ENCODE data around the gene BCDIN3D. TPM values are rescaled to one million over a fixed set of nuclear protein-coding genes. Genes with fewer than 3 reads are reported as not detected.

The BCDIN3D gene
- total and polyA plus RNA-seq, 10 of the 15 experiments (the other 5 are each of a cell fraction or from before 2014, with no cell fraction given): 3.7 to 7.2 (median 6.4) TPM

DNA sequence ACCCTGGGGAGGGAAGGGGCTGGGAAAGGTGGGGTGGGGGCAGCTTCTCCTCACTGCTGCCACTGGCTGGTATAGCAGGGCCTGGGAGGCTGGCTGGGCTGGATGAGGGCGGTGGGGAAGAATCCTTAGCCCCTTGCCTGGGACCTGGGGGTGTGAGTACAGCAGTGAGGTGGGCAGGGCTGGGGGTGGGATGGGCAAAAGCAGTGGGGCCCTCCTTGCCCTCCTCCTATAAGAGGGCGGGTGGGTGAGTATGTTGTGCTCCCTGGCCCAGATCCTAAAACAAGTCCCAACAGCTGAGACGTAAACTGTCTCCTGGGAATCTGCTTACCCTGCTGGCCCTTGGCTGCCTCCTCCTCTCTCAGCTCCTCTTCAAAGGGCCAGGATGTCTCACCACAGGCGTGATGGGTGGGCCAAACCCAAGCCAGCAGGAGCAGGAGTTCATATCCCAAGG, 16.9 kb downstream of the BCDIN3D start:
- no peak overlapping the region for H3K9ac ChIP-seq (ENCODE audit: control insufficient read depth, insufficient read depth, low read length)
- WGBS (ENCODE audit: insufficient coverage, insufficient replicate concordance, low lambda C conversion rate, missing lambda C conversion rate): 47% methylated on average over 4 of the region's 4 CpGs
- TF ChIP-seq MEF2A (IDR thresholded peaks at IDR 0.05; ENCODE audit: insufficient read depth, low read depth, low read length) (no peak), ZNF622 (IDR thresholded peaks at IDR 0.05) (no peak), CBX5 (IDR thresholded peaks at IDR 0.05; ENCODE audit: low read depth) (no peak), ZNF217 (IDR thresholded peaks at IDR 0.05) (no peak), SMAD5 (IDR thresholded peaks at IDR 0.05; ENCODE audit: low read depth) (no peak), SREBF2 (IDR thresholded peaks at IDR 0.05; ENCODE audit: low read length) (no peak), LARP7 (IDR thresholded peaks at IDR 0.05) (no peak), CBX3 (IDR thresholded peaks at IDR 0.05; ENCODE audit: borderline replicate concordance, low read depth) (no peak), CHD4 (IDR thresholded peaks at IDR 0.05) (no peak), JUND (IDR thresholded peaks at IDR 0.05; ENCODE audit: low read depth, low read length) (no peak), GATAD2B (conservative IDR thresholded peaks at IDR 0.05; ENCODE audit: low read depth) (no peak), NFYA (IDR thresholded peaks at IDR 0.05; ENCODE audit: borderline replicate concordance, low read depth, low read length) (no peak)
- TF ChIP-seq, protein P1, sequence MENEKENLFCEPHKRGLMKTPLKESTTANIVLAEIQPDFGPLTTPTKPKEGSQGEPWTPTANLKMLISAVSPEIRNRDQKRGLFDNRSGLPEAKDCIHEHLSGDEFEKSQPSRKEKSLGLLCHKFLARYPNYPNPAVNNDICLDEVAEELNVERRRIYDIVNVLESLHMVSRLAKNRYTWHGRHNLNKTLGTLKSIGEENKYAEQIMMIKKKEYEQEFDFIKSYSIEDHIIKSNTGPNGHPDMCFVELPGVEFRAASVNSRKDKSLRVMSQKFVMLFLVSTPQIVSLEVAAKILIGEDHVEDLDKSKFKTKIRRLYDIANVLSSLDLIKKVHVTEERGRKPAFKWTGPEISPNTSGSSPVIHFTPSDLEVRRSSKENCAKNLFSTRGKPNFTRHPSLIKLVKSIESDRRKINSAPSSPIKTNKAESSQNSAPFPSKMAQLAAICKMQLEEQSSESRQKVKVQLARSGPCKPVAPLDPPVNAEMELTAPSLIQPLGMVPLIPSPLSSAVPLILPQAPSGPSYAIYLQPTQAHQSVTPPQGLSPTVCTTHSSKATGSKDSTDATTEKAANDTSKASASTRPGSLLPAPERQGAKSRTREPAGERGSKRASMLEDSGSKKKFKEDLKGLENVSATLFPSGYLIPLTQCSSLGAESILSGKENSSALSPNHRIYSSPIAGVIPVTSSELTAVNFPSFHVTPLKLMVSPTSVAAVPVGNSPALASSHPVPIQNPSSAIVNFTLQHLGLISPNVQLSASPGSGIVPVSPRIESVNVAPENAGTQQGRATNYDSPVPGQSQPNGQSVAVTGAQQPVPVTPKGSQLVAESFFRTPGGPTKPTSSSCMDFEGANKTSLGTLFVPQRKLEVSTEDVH (IDR thresholded peaks at IDR 0.05; ENCODE audit: low read depth, partially characterized antibody): no peak
- TF ChIP-seq, protein P2, sequence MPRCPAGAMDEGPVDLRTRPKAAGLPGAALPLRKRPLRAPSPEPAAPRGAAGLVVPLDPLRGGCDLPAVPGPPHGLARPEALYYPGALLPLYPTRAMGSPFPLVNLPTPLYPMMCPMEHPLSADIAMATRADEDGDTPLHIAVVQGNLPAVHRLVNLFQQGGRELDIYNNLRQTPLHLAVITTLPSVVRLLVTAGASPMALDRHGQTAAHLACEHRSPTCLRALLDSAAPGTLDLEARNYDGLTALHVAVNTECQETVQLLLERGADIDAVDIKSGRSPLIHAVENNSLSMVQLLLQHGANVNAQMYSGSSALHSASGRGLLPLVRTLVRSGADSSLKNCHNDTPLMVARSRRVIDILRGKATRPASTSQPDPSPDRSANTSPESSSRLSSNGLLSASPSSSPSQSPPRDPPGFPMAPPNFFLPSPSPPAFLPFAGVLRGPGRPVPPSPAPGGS (IDR thresholded peaks at IDR 0.05; ENCODE audit: borderline replicate concordance, insufficient read depth, low read depth, low read length, poor library complexity, severe bottlenecking): no peak
- TF ChIP-seq, protein P3, sequence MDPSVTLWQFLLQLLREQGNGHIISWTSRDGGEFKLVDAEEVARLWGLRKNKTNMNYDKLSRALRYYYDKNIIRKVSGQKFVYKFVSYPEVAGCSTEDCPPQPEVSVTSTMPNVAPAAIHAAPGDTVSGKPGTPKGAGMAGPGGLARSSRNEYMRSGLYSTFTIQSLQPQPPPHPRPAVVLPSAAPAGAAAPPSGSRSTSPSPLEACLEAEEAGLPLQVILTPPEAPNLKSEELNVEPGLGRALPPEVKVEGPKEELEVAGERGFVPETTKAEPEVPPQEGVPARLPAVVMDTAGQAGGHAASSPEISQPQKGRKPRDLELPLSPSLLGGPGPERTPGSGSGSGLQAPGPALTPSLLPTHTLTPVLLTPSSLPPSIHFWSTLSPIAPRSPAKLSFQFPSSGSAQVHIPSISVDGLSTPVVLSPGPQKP (IDR thresholded peaks at IDR 0.05; ENCODE audit: low read depth, low read length): no peak
- TF ChIP-seq, protein P4, sequence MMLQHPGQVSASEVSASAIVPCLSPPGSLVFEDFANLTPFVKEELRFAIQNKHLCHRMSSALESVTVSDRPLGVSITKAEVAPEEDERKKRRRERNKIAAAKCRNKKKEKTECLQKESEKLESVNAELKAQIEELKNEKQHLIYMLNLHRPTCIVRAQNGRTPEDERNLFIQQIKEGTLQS (IDR thresholded peaks at IDR 0.05; ENCODE audit: borderline replicate concordance, extremely low read depth, low read depth, low read length): no peak
- TF ChIP-seq, protein P5, sequence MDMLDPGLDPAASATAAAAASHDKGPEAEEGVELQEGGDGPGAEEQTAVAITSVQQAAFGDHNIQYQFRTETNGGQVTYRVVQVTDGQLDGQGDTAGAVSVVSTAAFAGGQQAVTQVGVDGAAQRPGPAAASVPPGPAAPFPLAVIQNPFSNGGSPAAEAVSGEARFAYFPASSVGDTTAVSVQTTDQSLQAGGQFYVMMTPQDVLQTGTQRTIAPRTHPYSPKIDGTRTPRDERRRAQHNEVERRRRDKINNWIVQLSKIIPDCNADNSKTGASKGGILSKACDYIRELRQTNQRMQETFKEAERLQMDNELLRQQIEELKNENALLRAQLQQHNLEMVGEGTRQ (IDR thresholded peaks at IDR 0.05; ENCODE audit: borderline replicate concordance, low read depth, low read length): no peak

More for the DNA sequence above, 16.9 kb downstream of the BCDIN3D start:
- ChIA-PET POLR2A (interaction anchor here (1.2 to 1.7 kb wide), 2 partner anchors 12 to 85 kb away, joined by 5 read pairs; no protein-coding TSS in a partner anchor), RAD21 (ENCODE audit: unreplicated experiment) (interaction anchor here (1.3 kb wide), 1 partner anchor 12 kb away, joined by 4 read pairs; no protein-coding TSS in a partner anchor), CTCF (interaction anchor here (1.1 to 7.7 kb wide), 5 partner anchors 13 to 64 kb away, joined by 3 to 61 read pairs (median 7); no protein-coding TSS in a partner anchor), SMC1A (ENCODE audit: uncharacterized antibody, unreplicated experiment) (interaction anchor here (0.8 to 5.3 kb wide), 7 partner anchors 10 to 1142 kb away, joined by 3 to 32 read pairs (median 4); partner anchors contain the start of genes BCDIN3D and TMBIM6)
- FAIRE-seq (no peak), DNase-seq (ENCODE audit: low read depth, low spot score) (no peak), ATAC-seq (no peak)
- no peaks in the 10 kb centered on the region for H3K27me3 ChIP-seq (replicated peaks in 1 of 2; ENCODE audit: control insufficient read depth in 2 of 2, insufficient read depth in 2 of 2, low read length in 1 of 2)
- BruUV-seq (replicated peaks): no TSS peak
- peaks cover 25% of the 10 kb centered on the region for H3K79me2 ChIP-seq (ENCODE audit: control insufficient read depth, insufficient read depth, low read length)
- H3K9me3 ChIP-seq (replicated peaks; ENCODE audit: control insufficient read depth, insufficient read depth, low read length): no peaks in the 10 kb centered on the region
- H3K4me1 ChIP-seq (ENCODE audit: control insufficient read depth, insufficient read depth, low read length): peaks cover 34% of the 10 kb centered on the region
- H3K27ac ChIP-seq (ENCODE audit: control insufficient read depth, insufficient read depth): no peak overlapping the region
- intact Hi-C loops (cut with micrococcal nuclease; ENCODE audit: unreplicated experiment): no loop called here
- in situ Hi-C loops (cut with MboI): no loop called here
- H3K36me3 ChIP-seq (ENCODE audit: control insufficient read depth in 2 of 2, insufficient read depth in 2 of 2, low read length in 1 of 2): no peaks in the 10 kb centered on the region; a peak in 1 of 4 replicates
- 0 out of 2 replicates have a peak, but pooled peaks cover 3% of the 10 kb centered on the region for H4K20me1 ChIP-seq (ENCODE audit: control insufficient read depth, insufficient read depth)
- H2AFZ ChIP-seq (ENCODE audit: control insufficient read depth, low read depth, low read length): no peak overlapping the region
- no peak overlapping the region for H3K4me2 ChIP-seq (ENCODE audit: control insufficient read depth, insufficient read depth)
- H3K4me3 ChIP-seq: no peak overlapping the region
